ENCODE results near the gene RB1.

RB1 gene

GRCh38 chr13:48429036-48429435 is 125.5 kb downstream of the RB1 start:
- TF ChIP-seq CTCF (conservative IDR thresholded peaks at IDR 0.05): no peak
- H3K27ac ChIP-seq: no peak overlapping the region

DNA sequence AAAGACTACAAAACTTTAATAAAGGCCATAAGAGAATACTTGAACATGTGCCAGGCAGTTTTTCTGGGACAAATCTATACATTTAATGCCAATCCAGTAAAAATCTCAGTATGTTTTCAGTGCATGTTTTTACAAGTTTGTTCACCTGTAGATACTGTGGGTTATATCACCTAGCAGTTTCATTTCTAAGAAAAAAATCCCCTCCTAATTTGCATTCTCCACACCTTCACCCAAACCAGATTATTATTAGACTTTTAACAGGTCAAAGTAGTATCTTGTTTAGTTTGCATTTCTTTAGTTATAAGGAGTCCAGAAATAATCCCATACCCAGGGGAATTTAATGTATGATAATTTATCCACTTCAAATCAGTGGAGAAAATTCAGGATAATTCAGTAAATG is 126.3 kb downstream of the RB1 start:
- TF ChIP-seq CTCF (conservative IDR thresholded peaks at IDR 0.05): no peak
- H3K27ac ChIP-seq: no peak overlapping the region

DNA sequence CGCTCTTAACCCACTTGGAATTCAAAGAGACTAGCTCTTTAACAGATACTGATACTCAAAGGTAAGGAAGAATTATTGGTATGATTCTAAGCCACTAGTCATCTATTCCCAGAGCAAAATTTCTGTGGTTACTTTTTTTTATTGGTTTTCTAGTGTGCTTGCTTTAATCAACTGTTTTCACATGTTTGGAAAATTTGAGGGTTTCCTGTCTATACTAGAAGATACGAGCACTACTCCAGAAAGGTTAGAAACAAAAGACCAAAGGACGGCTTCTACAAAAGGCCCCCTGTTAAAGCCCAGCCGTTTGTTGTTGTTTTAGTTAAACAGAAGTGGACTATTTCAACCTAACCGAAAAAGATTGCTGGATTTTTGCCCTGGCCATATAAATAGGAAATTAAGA is 127.9 kb downstream of the RB1 start:
- no peak overlapping the region for H3K27ac ChIP-seq
- TF ChIP-seq CTCF (conservative IDR thresholded peaks at IDR 0.05): no peak

DNA sequence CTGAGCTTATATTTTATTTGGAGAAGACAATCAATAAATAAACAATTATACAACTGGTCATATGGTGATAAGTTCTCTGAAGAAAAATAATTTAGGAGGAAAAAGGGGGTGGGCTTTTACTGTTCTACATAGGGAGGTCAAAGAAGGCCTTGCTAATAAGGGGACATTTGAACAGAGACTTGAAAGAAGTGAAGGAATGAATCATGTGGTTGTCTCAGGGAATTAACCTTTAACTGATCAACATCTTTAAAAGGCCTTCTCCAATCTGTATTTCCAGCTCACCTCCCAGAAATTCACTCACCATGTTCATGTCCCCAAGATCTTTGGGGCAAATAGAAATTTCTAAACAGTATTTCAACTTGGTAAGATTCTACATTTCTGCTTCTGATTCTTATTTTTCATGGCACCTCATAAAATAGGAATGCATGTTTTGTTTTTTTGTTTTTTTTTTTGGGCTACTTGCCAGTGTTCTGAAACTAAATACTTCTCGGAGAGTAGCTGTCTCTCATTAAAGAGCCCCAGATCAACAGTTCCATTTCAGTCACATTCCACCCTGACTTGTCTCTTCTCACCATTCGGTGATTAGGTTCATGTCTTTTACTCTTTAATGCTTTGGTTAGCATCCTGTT is 128.6 kb downstream of the RB1 start:
- H3K27ac ChIP-seq: peak overlapping the region; percentile 48
- TF ChIP-seq CTCF (conservative IDR thresholded peaks at IDR 0.05): no peak

- no peak for TF ChIP-seq CTCF (conservative IDR thresholded peaks at IDR 0.05)
- H3K27ac ChIP-seq: no peak overlapping the region
These were observed 130.6 kb downstream of the RB1 start for GRCh38 chr13:48434200-48434599.

- no peak overlapping the region for H3K27ac ChIP-seq
- no peak for TF ChIP-seq CTCF (conservative IDR thresholded peaks at IDR 0.05)
These were observed 133.2 kb downstream of the RB1 start for GRCh38 chr13:48436661-48437288.

- no peak overlapping the region for H3K27ac ChIP-seq
- no peak for TF ChIP-seq CTCF (conservative IDR thresholded peaks at IDR 0.05)
These were observed 133.8 kb downstream of the RB1 start for GRCh38 chr13:48437371-48437770.

All from VCaP (cell line).